Hematopoietic multipotent progenitor cell treated with erythropoietin and hydrocortisone succinate and interleukin-3 and kit ligand, for 8 days (in vitro differentiated cells): ENCODE results near the gene HNRNPDL.

Experiments
- DNase-seq: peaks from one replicate; pipeline ENCODE4 v3.0.0-alpha.2; 2015

The HNRNPDL gene

DNA sequence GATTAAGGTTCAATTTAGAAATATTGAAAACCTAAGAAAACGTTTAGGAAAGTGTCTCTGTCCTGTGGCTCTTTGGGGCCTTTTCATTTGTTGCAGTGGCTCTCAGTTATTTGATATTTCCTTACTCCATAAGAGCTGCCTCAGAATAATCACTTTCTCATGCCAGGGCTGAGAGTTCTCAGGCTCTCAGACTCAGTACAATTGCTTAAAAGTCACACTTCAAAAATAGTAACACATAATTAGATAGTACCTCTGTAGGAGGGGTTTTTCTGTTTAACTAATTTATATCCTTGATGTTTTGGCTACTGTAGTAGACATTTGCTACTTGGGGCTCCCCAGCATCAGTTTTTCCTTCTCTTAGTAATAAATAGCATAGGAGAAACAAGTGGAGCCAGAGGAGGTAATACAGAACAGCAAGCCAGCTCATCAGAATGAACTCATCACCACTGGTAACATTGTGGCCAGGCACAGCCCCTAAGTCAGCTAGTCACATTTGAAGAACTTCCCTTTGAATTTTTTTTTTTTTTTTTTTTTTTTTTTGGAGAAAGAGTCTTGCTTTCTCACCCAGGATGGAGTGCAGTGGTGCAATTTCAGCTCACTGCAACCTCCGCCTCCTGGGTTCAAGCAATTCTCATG is 48.5 kb downstream of the HNRNPDL start:
- DNase-seq = no peak

DNA sequence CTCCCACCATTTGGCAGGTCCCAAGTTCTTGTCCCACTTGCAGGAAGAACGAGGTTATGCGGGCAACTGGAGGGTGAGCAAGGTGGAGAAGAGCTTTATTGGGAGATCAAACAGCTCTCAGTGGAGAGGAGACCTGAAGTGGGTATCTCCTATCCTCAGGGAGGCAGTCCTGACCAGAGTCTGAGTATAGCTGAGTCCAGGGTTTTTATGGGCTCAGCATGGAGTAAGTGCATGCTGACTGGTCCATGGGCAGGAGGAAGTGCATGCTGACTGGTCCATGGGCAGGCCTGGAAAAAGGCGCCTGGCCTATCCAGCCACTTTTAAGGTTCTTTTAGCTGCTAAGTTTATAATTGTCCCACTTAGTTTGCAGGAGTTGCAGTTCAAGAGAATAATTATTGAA is 49.0 kb downstream of the HNRNPDL start:
- no peak for DNase-seq

DNA sequence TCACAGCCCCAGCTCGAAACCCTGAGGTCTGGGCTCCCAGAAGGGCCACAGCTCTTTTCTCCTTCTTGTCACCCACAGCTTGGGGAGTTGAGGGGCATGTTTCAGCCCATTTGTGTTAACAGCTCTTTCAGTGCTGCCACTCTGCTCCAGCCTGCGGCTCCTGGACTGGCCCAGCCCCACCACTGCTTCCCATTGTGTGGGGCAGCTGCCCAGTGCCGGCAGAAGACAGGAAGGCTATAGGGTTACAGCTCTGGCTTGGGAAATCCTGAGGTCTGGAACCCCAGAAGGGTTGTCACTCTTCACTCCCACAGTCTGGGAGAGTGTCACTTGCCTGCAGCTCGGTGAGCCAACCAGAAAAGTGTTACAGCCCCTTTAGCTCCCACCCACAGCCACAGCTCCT is 49.4 kb downstream of the HNRNPDL start:
- DNase-seq = no peak

DNA sequence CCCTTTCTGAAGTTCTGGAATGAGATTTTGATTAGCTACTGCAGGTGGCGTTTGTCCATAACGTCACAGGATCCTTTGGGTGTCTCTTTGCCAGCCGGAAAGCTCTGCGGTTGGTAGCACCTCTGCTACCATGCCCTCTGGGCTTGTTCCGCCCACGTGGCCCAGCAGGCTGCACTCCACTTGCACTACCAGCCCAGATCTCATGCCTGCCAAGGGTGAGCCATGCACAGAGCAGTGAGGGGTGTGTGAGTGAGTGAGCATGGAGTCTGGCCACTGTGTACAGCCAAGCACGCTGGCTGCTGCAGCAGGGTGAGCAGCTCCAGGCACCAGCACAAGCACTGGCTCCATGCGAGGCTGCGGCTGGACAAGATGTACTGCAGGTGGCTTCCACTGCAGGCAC is 49.9 kb downstream of the HNRNPDL start:
- no peak for DNase-seq

DNA sequence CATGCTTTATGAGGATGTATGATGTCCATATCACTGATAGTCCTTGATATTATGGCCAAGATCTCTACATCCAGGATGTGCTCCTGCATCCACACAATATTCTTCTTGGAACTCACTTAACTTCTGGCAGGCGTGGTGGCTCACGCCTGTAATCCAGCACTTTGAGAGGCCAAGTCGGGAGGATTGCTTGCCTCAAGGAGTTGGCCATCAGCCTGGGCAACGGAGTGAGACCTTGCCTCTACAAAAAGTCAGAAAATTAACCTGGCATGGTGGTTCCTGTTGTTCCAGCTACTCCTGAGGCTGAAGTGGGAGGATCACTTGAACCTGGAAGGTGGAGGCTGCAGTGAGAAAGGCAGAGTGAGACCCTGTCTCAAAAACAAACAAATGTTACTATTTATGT is 54.2 kb downstream of the HNRNPDL start:
- no peak for DNase-seq

DNA sequence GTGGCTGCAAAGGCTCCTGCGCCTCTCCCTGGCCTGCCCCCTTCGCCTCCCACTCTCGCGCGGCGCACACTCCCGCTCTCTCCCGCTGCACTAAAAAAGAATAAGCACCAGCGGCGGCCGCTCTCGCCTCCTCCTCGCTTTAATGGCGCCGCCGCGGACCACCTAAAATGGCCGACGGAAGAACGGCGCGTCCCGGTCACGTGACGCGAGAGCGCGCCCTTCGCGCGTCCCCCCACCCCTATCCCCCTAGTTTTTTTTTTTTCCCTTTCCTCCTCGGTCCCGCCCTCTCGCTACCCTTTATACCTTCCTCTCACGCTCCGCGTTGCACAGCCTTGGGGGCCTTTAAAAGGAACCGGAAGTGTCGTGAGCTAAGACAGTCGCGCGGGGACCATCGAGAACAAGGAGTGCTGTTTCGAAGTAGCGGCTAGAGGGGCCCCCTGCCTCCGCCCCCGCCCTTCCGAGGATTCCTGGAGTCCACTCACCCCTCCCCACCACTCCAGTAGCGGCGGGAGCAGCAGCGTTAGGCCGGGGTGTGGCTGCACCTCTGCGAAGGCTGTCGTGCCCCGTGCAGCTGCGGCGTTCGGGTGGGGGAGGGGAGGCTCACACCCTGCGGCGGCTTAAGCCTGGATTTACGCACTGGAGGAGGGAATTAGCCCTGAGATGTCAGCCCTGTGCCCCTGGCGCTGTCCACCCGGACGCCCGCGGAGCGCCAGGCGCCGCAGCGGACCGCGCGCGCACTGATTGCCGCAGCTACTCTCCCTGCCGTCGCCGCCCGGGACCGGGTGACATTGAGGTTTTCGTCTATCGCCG is 56.2 kb downstream of the HNRNPDL start, which contains the start of gene HNRNPD:
Gene HNRNPD (minus strand): TSS at position 176 of the 810 bp plus-strand sequence. CDS start 313 bp downstream, outside the sequence.
- peak; percentile 100 for DNase-seq

DNA sequence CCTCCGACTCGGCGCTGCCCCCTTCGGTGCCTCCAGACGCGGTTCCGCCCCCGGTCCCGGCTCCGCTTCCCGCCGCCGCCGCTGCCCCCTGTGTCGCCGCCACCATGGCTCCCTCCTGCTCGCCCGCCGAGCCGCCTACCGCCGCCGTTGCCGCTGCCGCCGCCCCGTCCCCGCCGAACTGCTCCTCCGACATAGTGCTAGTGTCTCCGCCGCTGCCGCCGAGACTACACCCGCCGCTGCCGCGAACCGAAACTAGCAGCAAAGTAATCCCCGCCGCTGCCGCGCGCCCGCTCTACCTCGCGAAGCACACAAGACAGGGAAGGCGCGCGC is 56.8 kb downstream of the HNRNPDL start:
- DNase-seq = no peak
